Hepatocyte (in vitro differentiated cells): ENCODE results near the gene EDAR.

Experiments
- CTCF ChIP-seq: fragments of 200-600 bp; sonication (generic); IDR thresholded peaks from 2 replicates; pipeline ENCODE4 v1.5.1; 2016; ENCODE audit warnings: antibody characterized with exemption, mild to moderate bottlenecking; ENCODE audit not compliant: poor library complexity
- EZH2 ChIP-seq: fragments of 200-600 bp; sonication (generic); IDR thresholded peaks from 2 replicates; pipeline ENCODE4 v1.6.1; 2016; ENCODE audit warnings: antibody characterized with exemption, mild to moderate bottlenecking, borderline replicate concordance

DNA sequence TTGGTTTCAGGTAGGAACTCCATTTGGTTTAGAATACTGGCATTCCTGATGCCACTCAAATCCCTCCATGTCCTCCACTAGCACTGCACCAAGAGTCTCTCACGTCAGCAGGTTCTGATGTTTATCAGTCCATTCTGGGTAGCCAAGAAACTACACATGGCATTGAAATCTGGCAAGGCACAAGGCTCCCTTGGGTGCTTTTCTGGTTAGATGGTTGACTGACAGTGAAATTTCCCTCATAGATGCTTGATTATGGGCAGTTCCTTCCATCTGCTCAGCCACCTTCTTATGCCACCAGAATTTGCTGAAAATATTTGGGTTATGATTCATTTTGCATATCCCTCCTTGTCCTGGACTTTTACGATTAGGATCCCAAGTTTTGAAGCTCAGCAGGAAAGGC is 32.6 kb downstream of the EDAR start:
- no peak for TF ChIP-seq CTCF
- TF ChIP-seq EZH2, result no peak
